ENCODE results near the gene CNTNAP2. TPM values are rescaled to one million over a fixed set of nuclear protein-coding genes. Genes with fewer than 3 reads are reported as not detected.

The CNTNAP2 gene
- total and polyA plus RNA-seq, 2 of the 8 experiments (the other 6 are each of a cell fraction or from before 2014, with no cell fraction given), result 27.9 to 71.0 TPM

GRCh38 chr7:147096629-147097028, 980.0 kb downstream of the CNTNAP2 start (continued):
- TF ChIP-seq HDAC6 (IDR thresholded peaks at IDR 0.05; ENCODE audit: low read depth, low read length), result no peak
- TF ChIP-seq CBX8 (IDR thresholded peaks at IDR 0.05; ENCODE audit: borderline replicate concordance, low read depth, low read length), result no peak
